ENCODE data around the gene S100A3.
"Not testable (repeated sequence)": the region's sequence is repeated elsewhere in the genome, so short reads cannot be mapped to it uniquely, and the experiment has no call there.

Gene S100A3

GRCh38 chr1:153568367-153569099 is 19.5 kb upstream of the S100A3 start:
- H3K36me3 ChIP-seq (ENCODE audit: control insufficient read depth, low read depth, low read length) = no peaks in the 10 kb centered on the region
- H3K4me3 ChIP-seq (ENCODE audit: low read length) = peak overlapping the region; percentile 22
- H3K27ac ChIP-seq (ENCODE audit: low read length) = no peak overlapping the region
- peaks cover 25% of the 10 kb centered on the region for H3K4me1 ChIP-seq (ENCODE audit: control insufficient read depth, low read depth, low read length)
- no peaks in the 10 kb centered on the region for H3K9me3 ChIP-seq (ENCODE audit: control insufficient read depth, low read depth, low read length)
- H3K9ac ChIP-seq (ENCODE audit: low read length) = peak overlapping the region; percentile 19
- H3K27me3 ChIP-seq (ENCODE audit: control insufficient read depth, insufficient read depth, low read length) = no peaks in the 10 kb centered on the region

GRCh38 chr1:153567621-153568366 is 18.7 kb upstream of the S100A3 start:
- Histone ChIP-seq H3K27ac (ENCODE audit: low read length) (no peak overlapping the region), H3K9ac (ENCODE audit: low read length) (peak overlapping the region; percentile 19)

GRCh38 chr1:153566414-153567371 is 17.6 kb upstream of the S100A3 start:
- no peaks in the 10 kb centered on the region for H3K9me3 ChIP-seq (ENCODE audit: control insufficient read depth, low read depth, low read length)
- peaks cover 25% of the 10 kb centered on the region for H3K4me1 ChIP-seq (ENCODE audit: control insufficient read depth, low read depth, low read length)
- no peak overlapping the region for H3K4me3 ChIP-seq (ENCODE audit: low read length)
- H3K27me3 ChIP-seq (ENCODE audit: control insufficient read depth, insufficient read depth, low read length) = no peaks in the 10 kb centered on the region
- H3K9ac ChIP-seq (ENCODE audit: low read length) = peak overlapping the region; percentile 2
- no peaks in the 10 kb centered on the region for H3K36me3 ChIP-seq (ENCODE audit: control insufficient read depth, low read depth, low read length)
- no peak overlapping the region for H3K27ac ChIP-seq (ENCODE audit: low read length)

More at GRCh38 chr1:153567621-153568366, 18.7 kb upstream of the S100A3 start:
- peaks cover 25% of the 10 kb centered on the region for H3K4me1 ChIP-seq (ENCODE audit: control insufficient read depth, low read depth, low read length)
- no peaks in the 10 kb centered on the region for H3K27me3 ChIP-seq (ENCODE audit: control insufficient read depth, insufficient read depth, low read length)
- H3K36me3 ChIP-seq (ENCODE audit: control insufficient read depth, low read depth, low read length) = no peaks in the 10 kb centered on the region
- no peaks in the 10 kb centered on the region for H3K9me3 ChIP-seq (ENCODE audit: control insufficient read depth, low read depth, low read length)
- peak overlapping the region; percentile 22 for H3K4me3 ChIP-seq (ENCODE audit: low read length)

GRCh38 chr1:153565529-153566374 is 16.7 kb upstream of the S100A3 start, which contains the start of gene S100A2:
TSS of gene S100A2 (minus strand) at chr1:153565844. CDS start at chr1:153563877, 1,967 bp downstream.
- Histone ChIP-seq H3K4me3 (ENCODE audit: low read length) (no peak within 1 kb of the TSS), H3K9me3 (ENCODE audit: control insufficient read depth, low read depth, low read length) (no peaks in the 10 kb centered on the region), H3K9ac (ENCODE audit: low read length) (peak within 1 kb of the TSS; percentile 2), H3K4me1 (ENCODE audit: control insufficient read depth, low read depth, low read length) (peaks cover 25% of the 10 kb centered on the region), H3K27ac (ENCODE audit: low read length) (no peak within 1 kb of the TSS), H3K27me3 (ENCODE audit: control insufficient read depth, insufficient read depth, low read length) (no peaks in the 10 kb centered on the region), H3K36me3 (ENCODE audit: control insufficient read depth, low read depth, low read length) (no peaks in the 10 kb centered on the region)

GRCh38 chr1:153563991-153564390 is 14.9 kb upstream of the S100A3 start:
- Histone ChIP-seq H3K27ac (ENCODE audit: low read length) (no peak overlapping the region), H3K9ac (ENCODE audit: low read length) (no peak overlapping the region), H3K4me3 (ENCODE audit: low read length) (no peak overlapping the region), H3K27me3 (ENCODE audit: control insufficient read depth, insufficient read depth, low read length) (no peaks in the 10 kb centered on the region), H3K4me1 (ENCODE audit: control insufficient read depth, low read depth, low read length) (peaks cover 25% of the 10 kb centered on the region), H3K9me3 (ENCODE audit: control insufficient read depth, low read depth, low read length) (no peaks in the 10 kb centered on the region), H3K36me3 (ENCODE audit: control insufficient read depth, low read depth, low read length) (no peaks in the 10 kb centered on the region)

GRCh38 chr1:153563483-153563901 is 14.4 kb upstream of the S100A3 start:
- Histone ChIP-seq H3K4me3 (ENCODE audit: low read length) (no peak overlapping the region), H3K4me1 (ENCODE audit: control insufficient read depth, low read depth, low read length) (peaks cover 25% of the 10 kb centered on the region), H3K36me3 (ENCODE audit: control insufficient read depth, low read depth, low read length) (no peaks in the 10 kb centered on the region), H3K27ac (ENCODE audit: low read length) (no peak overlapping the region), H3K27me3 (ENCODE audit: control insufficient read depth, insufficient read depth, low read length) (no peaks in the 10 kb centered on the region), H3K9ac (ENCODE audit: low read length) (no peak overlapping the region), H3K9me3 (ENCODE audit: control insufficient read depth, low read depth, low read length) (no peaks in the 10 kb centered on the region)

GRCh38 chr1:153562021-153562420 is 13.0 kb upstream of the S100A3 start:
- H3K4me1 ChIP-seq (ENCODE audit: control insufficient read depth, low read depth, low read length) = peaks cover 14% of the 10 kb centered on the region
- H3K9ac ChIP-seq (ENCODE audit: low read length); H3K27ac ChIP-seq (ENCODE audit: low read length); H3K4me3 ChIP-seq (ENCODE audit: low read length); H3K36me3 ChIP-seq (ENCODE audit: control insufficient read depth, low read depth, low read length); H3K9me3 ChIP-seq (ENCODE audit: control insufficient read depth, low read depth, low read length); H3K27me3 ChIP-seq (ENCODE audit: control insufficient read depth, insufficient read depth, low read length): not testable (repeated sequence)

- H3K4me1 ChIP-seq (ENCODE audit: control insufficient read depth, low read depth, low read length) = peaks cover 9% of the 10 kb centered on the region
- H3K36me3 ChIP-seq (ENCODE audit: control insufficient read depth, low read depth, low read length) = no peaks in the 10 kb centered on the region
- no peak overlapping the region for H3K27ac ChIP-seq (ENCODE audit: low read length)
- H3K9me3 ChIP-seq (ENCODE audit: control insufficient read depth, low read depth, low read length) = no peaks in the 10 kb centered on the region
- no peak overlapping the region for H3K9ac ChIP-seq (ENCODE audit: low read length)
- no peak overlapping the region for H3K4me3 ChIP-seq (ENCODE audit: low read length)
- H3K27me3 ChIP-seq (ENCODE audit: control insufficient read depth, insufficient read depth, low read length) = no peaks in the 10 kb centered on the region
These were observed 12.5 kb upstream of the S100A3 start for GRCh38 chr1:153561466-153561985.

- H3K9me3 ChIP-seq (ENCODE audit: control insufficient read depth, low read depth, low read length) = no peaks in the 10 kb centered on the region
- H3K4me3 ChIP-seq (ENCODE audit: low read length) = no peak overlapping the region
- H3K27me3 ChIP-seq (ENCODE audit: control insufficient read depth, insufficient read depth, low read length) = no peaks in the 10 kb centered on the region
- no peaks in the 10 kb centered on the region for H3K36me3 ChIP-seq (ENCODE audit: control insufficient read depth, low read depth, low read length)
- H3K27ac ChIP-seq (ENCODE audit: low read length) = no peak overlapping the region
- H3K9ac ChIP-seq (ENCODE audit: low read length) = no peak overlapping the region
- H3K4me1 ChIP-seq (ENCODE audit: control insufficient read depth, low read depth, low read length) = peaks cover 7% of the 10 kb centered on the region
These were observed 11.9 kb upstream of the S100A3 start for GRCh38 chr1:153560771-153561465.

- no peaks in the 10 kb centered on the region for H3K9me3 ChIP-seq (ENCODE audit: control insufficient read depth, low read depth, low read length)
- no peak overlapping the region for H3K27ac ChIP-seq (ENCODE audit: low read length)
- no peaks in the 10 kb centered on the region for H3K36me3 ChIP-seq (ENCODE audit: control insufficient read depth, low read depth, low read length)
- peaks cover under 1% of the 10 kb centered on the region for H3K4me1 ChIP-seq (ENCODE audit: control insufficient read depth, low read depth, low read length)
- H3K4me3 ChIP-seq (ENCODE audit: low read length) = no peak overlapping the region
- H3K27me3 ChIP-seq (ENCODE audit: control insufficient read depth, insufficient read depth, low read length) = no peaks in the 10 kb centered on the region
- no peak overlapping the region for H3K9ac ChIP-seq (ENCODE audit: low read length)
These were observed 11.2 kb upstream of the S100A3 start for GRCh38 chr1:153560241-153560640.
